ENCODE results near the gene RAD54L.
"Not testable (repeated sequence)": the region's sequence is repeated elsewhere in the genome, so short reads cannot be mapped to it uniquely, and the experiment has no call there.

The RAD54L gene

GRCh38 chr1:46247436-46248121, at the start of gene RAD54L:
TSS of gene RAD54L (plus strand) at chr1:46247763. CDS start at chr1:46248406, 643 bp downstream.
- FAIRE-seq, result no peak

GRCh38 chr1:46197964-46198811, 49.4 kb upstream of the RAD54L start, which contains the start of gene POMGNT1:
TSS of gene POMGNT1 (minus strand) at chr1:46198434. CDS start at chr1:46197821, 613 bp downstream.
- no peak for FAIRE-seq

- FAIRE-seq, result no peak
Observed at GRCh38 chr1:46199233-46199749, 48.3 kb upstream of the RAD54L start.

GRCh38 chr1:46203738-46204405, 43.7 kb upstream of the RAD54L start:
- no peak for FAIRE-seq

GRCh38 chr1:46204406-46204742, 43.2 kb upstream of the RAD54L start:
- FAIRE-seq, result no peak

GRCh38 chr1:46205141-46205540, 42.4 kb upstream of the RAD54L start:
- no peak for FAIRE-seq

- no peak for FAIRE-seq
Observed at GRCh38 chr1:46205791-46206190, 41.8 kb upstream of the RAD54L start.

GRCh38 chr1:46206399-46206798, 41.2 kb upstream of the RAD54L start:
- FAIRE-seq, result no peak

GRCh38 chr1:46210561-46210960, 37.0 kb upstream of the RAD54L start:
- FAIRE-seq, result no peak

GRCh38 chr1:46211051-46211450, 36.5 kb upstream of the RAD54L start:
- FAIRE-seq, result no peak

- no peak for FAIRE-seq
Observed at GRCh38 chr1:46215504-46215903, 32.1 kb upstream of the RAD54L start.

GRCh38 chr1:46218443-46218842, 29.1 kb upstream of the RAD54L start:
- FAIRE-seq, result no peak

GRCh38 chr1:46219551-46220520, 27.7 kb upstream of the RAD54L start:
- no peak for FAIRE-seq

GRCh38 chr1:46220808-46221207, 26.8 kb upstream of the RAD54L start:
- no peak for FAIRE-seq

GRCh38 chr1:46221749-46222148, 25.8 kb upstream of the RAD54L start:
- FAIRE-seq, result no peak

- not testable (repeated sequence) for FAIRE-seq
Observed at GRCh38 chr1:46223055-46223454, 24.5 kb upstream of the RAD54L start.

- no peak for FAIRE-seq
Observed at GRCh38 chr1:46223472-46223943, 24.1 kb upstream of the RAD54L start.

GRCh38 chr1:46224966-46225365, 22.6 kb upstream of the RAD54L start:
- FAIRE-seq, result no peak

GRCh38 chr1:46231231-46231630, 16.3 kb upstream of the RAD54L start:
- FAIRE-seq, result not testable (repeated sequence)

GRCh38 chr1:46236882-46237281, 10.7 kb upstream of the RAD54L start:
- no peak for FAIRE-seq

GRCh38 chr1:46238865-46239264, 8.7 kb upstream of the RAD54L start:
- FAIRE-seq, result not testable (repeated sequence)

GRCh38 chr1:46241733-46242132, 5.8 kb upstream of the RAD54L start:
- FAIRE-seq, result not testable (repeated sequence)

Data from colon (tissue), 2 donors.